GM18870 (cell line): ENCODE results near the gene FOXP1.
A peak's percentile ranks its signal among the peaks of the same experiment; 100 is the strongest.
"Not testable (repeated sequence)": the region's sequence is repeated elsewhere in the genome, so short reads cannot be mapped to it uniquely, and the experiment has no call there.

Source experiments
- ATAC-seq: cut with Tn5 transposase; IDR thresholded peaks from one replicate; pipeline ENCODE4 v1.9.1; 2021; ENCODE audit warnings: moderate library complexity; ENCODE audit not compliant: unreplicated experiment

The FOXP1 gene

GRCh38 chr3:71454512-71455403, 128.8 kb downstream of the FOXP1 start:
- no peak for ATAC-seq

DNA sequence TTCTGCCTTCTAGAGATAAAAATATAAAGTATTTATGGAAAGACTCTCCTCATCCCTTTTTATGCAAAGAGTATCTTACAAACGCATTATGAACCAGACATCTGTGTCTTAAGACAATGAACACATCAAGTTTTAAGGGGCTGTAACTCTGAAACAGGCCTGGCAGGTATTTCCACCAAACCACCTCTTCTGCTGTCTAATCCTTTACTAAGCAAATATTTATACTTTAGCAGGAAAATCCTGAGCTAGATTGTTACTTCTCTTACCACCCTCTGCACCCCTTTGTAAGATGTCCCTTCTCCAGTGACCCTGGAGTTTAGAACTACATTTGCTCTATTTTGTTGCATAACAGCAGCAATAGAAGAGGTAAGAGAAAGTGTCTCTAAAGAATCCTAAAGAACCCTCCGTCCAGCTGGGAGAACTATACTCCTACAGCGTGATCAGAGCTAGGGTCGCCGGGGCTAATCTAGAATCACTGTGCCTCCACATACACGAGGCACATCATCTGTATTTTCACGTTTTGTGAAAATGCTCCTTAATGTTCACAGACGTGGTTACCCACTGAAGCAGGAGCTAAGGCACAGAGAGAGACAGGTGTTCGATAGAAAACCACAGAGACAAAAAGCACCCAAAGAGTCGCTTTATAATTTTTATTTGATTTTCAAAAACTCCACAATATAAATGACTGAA, 129.6 kb downstream of the FOXP1 start:
- ATAC-seq: no peak

GRCh38 chr3:71453319-71453718, 130.2 kb downstream of the FOXP1 start:
- ATAC-seq: no peak

- no peak for ATAC-seq
Measured at GRCh38 chr3:71451812-71452211, 131.7 kb downstream of the FOXP1 start.

DNA sequence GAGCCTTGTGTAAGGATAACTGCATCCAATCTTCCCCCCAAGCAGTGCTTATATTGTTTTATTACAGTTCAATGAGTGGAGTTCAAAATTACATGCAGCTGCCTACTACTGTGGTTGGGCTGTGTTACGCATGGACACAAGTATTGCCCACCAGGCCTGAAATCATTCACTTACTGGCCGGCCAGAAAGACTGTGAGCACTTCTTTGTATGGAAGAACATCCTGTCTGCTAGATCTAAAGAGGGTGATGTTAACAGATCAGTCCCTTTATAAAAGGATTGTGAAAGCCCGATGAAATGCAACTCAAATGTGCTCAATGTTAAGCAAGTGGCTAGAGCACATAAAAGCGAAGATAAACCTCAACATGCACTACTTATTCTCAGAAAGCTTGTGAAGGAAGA, 132.5 kb downstream of the FOXP1 start:
- no peak for ATAC-seq

DNA sequence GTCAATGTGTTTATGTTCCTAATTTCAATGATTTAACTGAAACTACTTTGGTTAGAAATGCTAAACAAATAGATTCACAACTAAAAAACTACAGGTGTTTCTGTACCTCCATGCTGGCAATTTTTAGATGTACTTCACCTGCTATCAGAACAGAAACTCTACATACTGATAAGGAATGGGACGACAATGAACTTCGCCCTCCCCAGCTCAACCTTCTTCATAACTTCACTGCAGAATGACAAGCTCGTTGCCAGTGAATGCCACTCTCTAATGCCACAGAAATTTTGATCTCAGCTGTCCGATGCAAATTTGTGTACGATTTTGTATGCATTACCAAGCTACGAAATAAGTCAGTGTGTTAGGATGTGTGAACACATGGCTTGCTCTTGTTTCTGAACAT, 133.4 kb downstream of the FOXP1 start:
- ATAC-seq: no peak

DNA sequence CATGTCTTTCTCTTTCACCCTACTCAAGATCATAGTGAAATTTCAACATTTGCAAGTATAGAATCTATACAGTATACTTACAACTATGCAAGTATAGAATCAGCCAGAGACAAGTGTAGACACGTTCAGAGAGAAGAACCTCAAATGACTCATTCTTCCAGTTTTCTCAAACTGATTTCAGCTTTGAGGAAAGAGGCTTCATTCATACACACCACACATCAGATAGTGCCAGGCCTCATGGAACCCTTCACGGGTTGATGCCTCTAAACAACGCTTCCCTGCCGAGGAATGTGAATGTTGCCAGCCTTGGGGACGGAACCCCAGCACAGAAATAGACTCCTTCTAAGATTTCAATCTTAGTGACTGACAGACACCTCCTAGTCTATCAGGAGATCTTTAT, 135.7 kb downstream of the FOXP1 start:
- no peak for ATAC-seq

GRCh38 chr3:71447197-71447596, 136.3 kb downstream of the FOXP1 start:
- no peak for ATAC-seq

DNA sequence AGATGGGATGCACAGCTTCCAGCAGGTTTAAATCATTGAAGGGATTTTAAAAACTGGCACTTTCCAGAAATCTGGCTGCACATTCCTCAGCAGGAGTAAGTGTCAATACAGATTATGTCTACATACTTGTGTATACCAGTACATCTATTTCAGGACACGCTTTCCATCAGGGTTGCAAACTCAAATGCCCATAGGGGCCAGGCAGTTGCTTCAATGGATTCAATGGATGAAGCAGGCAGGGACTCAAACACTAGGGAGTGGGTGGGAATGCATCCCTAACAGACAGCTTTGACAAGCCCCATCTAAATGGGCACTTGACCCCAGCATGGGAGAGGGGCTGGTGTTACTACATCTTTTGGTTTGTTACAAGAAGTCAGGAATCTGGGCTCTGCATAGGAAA, 136.8 kb downstream of the FOXP1 start:
- no peak for ATAC-seq

DNA sequence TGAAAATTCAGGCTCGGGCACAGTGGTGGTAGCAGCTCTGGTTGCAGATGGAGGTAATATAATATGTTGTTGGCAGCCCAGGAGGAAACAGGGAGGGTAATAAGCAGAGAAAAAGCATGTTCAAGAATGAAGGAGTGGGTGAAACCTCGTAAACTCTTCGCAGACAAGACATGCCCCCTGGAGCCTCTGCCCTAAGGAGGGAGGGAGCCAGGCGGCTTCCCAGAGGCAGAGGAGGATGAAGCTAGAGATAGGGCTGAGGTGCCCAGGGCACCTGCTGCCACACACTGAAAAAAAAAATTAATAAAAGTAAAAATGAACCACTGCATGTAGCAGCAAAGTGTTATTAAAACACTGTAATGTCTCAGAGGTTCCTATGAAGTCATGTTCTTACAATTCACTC, 137.3 kb downstream of the FOXP1 start:
- ATAC-seq: no peak

DNA sequence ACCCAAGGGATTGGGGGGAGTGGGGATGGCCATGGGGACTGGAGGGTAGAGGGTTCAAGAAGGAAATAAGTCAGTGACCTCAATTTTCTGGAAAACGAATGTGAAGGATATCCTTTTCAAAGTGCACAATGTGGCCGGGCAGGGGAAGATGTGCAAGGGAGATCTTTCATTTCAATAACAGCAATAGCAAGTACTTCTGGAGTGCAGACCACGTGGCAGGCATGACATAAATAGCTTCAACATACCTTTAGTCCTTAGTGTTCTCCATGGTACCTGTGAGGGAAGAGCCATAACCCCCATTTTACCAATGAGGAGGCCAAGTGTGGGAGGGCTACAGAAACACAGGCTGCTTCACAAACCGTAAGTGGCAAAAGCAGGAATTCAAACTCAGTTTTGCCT, 138.7 kb downstream of the FOXP1 start:
- no peak for ATAC-seq

DNA sequence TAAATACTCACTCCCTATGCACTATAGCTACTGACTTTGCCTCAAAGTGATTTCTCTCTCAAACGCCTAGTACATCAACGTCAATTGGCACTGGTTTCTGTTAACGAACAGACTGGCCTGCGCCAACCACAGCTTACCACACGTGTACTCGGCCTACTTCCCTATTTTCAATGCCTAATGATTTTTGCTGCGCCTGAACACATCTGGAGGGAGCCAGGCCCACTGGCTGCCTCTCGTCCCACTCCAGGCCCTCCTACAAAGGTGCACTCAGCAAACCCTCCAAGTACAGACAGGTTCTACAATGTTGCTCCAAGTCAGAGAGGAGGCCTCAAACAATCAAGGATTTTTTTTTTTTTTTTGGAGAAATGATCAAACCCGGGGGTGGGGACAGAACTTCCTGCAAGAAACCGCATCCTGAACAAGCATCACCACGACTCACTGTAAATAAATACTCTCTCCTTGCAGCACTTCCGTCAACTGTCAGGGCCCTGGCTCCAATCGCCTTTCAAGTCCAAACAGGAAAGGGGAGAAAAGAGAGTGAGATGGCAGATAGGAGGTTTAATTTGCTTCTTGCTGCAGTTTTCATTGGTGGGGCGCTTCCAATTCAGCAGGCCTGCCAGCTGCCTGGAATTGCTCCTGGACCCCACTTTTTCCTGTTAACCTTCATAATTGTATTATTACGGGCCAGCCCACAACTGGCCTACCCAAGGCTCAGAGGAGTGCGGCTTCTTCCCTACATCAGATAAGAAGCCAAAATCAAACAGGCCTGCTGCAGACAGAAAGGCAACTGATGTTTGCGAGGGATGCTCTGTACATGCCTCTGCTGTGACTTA, 139.3 kb downstream of the FOXP1 start:
- peak; percentile 95 for ATAC-seq

GRCh38 chr3:71443332-71443731, 140.2 kb downstream of the FOXP1 start:
- no peak for ATAC-seq

DNA sequence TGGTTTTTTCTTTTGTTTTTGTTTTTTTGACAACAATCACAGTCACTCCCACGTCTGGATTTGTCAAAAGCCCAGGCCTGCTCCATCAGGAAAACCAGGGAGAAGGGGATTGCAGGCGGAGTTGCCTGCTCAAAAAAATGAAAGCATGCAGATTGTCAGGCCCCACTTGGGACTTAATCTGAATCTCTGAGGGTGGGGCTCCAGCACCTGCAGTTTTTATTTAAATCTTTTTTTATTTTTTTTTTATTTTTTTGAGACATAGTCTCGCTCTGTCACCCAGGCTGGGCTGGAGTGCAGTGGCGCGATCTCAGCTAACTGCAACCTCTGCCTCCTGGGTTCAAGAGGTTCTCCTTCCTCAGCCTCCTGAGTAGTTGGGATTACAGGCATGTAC, 140.9 kb downstream of the FOXP1 start:
- no peak for ATAC-seq

DNA sequence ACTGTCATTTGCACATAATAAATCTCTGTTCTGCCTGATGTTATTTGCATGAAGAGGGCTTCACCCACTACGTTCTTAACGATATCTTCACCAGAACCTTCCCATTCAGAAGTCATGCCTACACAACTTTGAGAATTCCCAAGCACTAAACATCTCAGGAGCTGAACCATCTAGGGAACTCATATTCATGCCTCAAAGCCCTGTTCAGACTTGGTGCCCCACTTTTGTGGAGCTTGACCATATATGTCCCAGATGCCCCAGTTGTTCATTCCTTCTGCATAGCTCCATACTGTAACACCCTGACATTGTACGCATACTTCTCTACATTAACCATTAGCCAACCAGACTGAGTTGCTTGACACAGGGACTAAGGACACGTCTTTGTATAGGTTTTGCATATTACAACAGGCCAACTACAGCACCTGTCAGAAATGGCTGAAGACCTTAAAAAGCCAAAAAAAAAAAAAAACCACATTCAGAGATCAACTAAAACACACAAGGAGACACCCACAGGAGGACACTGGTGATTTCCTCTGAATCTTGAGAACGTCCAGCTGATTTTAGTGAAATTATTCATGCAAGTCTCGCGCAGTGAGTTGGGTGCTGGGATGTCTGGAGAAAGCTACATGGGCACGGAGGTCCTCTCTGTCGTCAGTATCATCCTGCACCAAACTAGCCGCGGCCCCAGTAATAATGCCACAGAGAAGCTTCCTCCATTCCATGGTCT, 141.4 kb downstream of the FOXP1 start:
- no peak for ATAC-seq

DNA sequence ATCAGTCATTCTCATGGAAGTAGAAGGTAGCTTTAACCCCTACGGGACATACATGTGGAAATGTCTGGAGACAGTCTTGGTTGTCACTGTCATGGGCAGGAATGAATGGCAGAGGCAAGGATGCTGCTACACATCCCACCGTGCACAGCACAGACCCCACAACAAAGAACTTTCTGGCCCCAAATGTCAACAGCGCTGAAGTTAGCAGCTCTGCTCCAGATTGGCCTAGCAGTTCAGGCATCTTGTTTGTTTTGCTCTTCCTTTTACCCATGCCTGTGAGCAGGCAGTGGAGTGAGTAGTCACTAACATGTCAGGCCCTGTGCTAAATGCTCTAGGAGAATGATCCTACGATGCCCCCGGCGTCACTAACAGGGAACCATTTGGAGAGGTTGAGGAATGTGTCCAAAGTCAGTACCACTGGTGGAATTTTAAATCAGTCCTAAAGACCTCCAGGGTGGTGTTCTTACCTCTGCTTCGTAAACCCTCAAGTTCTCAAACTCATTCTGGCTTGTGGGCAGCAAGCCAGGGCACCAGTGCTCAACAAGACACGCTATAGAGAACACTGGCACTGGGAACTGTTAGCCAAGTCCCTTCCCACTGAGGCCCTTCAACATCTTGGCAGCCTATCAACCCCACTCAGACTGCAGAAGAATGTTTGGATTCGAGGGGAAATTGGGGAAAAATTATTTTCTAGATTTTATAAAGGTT, 142.2 kb downstream of the FOXP1 start:
- ATAC-seq: no peak

GRCh38 chr3:71438904-71439303, 144.6 kb downstream of the FOXP1 start:
- no peak for ATAC-seq

- no peak for ATAC-seq
Measured at GRCh38 chr3:71438071-71438685, 145.3 kb downstream of the FOXP1 start.

DNA sequence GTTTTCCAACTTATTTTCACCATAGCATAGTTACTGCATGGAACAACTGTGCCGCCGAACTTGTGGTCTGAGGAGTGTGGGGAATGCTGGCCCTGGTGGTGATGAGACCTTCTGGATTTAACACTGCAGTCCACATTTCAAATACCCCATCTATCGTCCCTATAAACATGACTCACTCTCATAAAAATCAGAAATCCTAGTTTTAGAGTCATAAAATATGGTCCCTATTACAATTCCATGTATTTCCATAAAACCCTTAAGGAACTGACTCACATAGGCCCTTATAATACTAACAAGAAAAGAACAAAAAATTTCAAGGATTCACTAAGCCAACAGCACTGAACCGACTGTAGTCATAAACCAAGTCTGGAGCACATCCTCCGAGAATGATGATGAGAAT, 147.2 kb downstream of the FOXP1 start:
- ATAC-seq: no peak

GRCh38 chr3:71435836-71436235, 147.7 kb downstream of the FOXP1 start:
- not testable (repeated sequence) for ATAC-seq
